Endodermal cell (in vitro differentiated cells): ENCODE results near the gene FAM53A. TPM values are rescaled to one million over a fixed set of nuclear protein-coding genes. Genes with fewer than 3 reads are reported as not detected.
A peak's percentile ranks its signal among the peaks of the same experiment; 100 is the strongest.

Experiments
- DNase-seq: peaks from one replicate; pipeline ENCODE4 v3.0.0-alpha.2; 2017
- H3K27ac ChIP-seq: 2 replicates; pipeline ENCODE4 v1.5.1; 2013; ENCODE audit warnings: mild to moderate bottlenecking, low read depth, low read length, moderate library complexity
- H3K27me3 ChIP-seq: 2 replicates; pipeline ENCODE4 v1.6.1; 2013; ENCODE audit warnings: mild to moderate bottlenecking, low read length, moderate library complexity; ENCODE audit not compliant: insufficient read depth, control insufficient read depth, poor library complexity, severe bottlenecking
- H3K36me3 ChIP-seq: 2 replicates; pipeline ENCODE4 v1.7.0; 2013; ENCODE audit warnings: mild to moderate bottlenecking, low read length, moderate library complexity; ENCODE audit not compliant: control insufficient read depth, insufficient read depth
- H3K4me1 ChIP-seq: one replicate; pipeline ENCODE4 v1.7.0; 2013; ENCODE audit warnings: low read length; ENCODE audit not compliant: control insufficient read depth, insufficient read depth
- H3K4me3 ChIP-seq: 2 replicates; pipeline ENCODE4 v1.5.1; 2013; ENCODE audit warnings: mild to moderate bottlenecking, low read length, moderate library complexity
- H3K9ac ChIP-seq: 2 replicates; pipeline ENCODE4 v1.6.1; 2013; ENCODE audit warnings: mild to moderate bottlenecking, low read length, moderate library complexity; ENCODE audit not compliant: poor library complexity, severe bottlenecking; ENCODE audit errors: extremely low read depth
- H3K9me3 ChIP-seq: 2 replicates; pipeline ENCODE4 v1.6.1; 2013; ENCODE audit warnings: mild to moderate bottlenecking, low read length, moderate library complexity; ENCODE audit not compliant: control insufficient read depth
- H3K27ac Mint-ChIP-seq: 2 replicates; pipeline ENCODE4 v1.8.0; 2020; ENCODE audit warnings: mixed read lengths
- H3K27me3 Mint-ChIP-seq: 2 replicates; pipeline ENCODE4 v1.8.0; 2021; ENCODE audit warnings: mild to moderate bottlenecking, mixed read lengths; ENCODE audit not compliant: insufficient read depth
- H3K36me3 Mint-ChIP-seq: 2 replicates; pipeline ENCODE4 v1.8.0; 2020; ENCODE audit warnings: low read depth, mixed read lengths
- H3K4me1 Mint-ChIP-seq: 2 replicates; pipeline ENCODE4 v1.8.0; 2020; ENCODE audit warnings: mixed read lengths
- H3K4me3 Mint-ChIP-seq: 2 replicates; pipeline ENCODE4 v1.8.0; 2020; ENCODE audit warnings: mild to moderate bottlenecking, moderate library complexity, mixed read lengths
- H3K9me3 Mint-ChIP-seq: 2 replicates; pipeline ENCODE4 v1.8.0; 2020; ENCODE audit warnings: mild to moderate bottlenecking, mixed read lengths
- WGBS, 2 experiments: methylation state at CpG; one replicate each; pipeline versions ENCODE4 v1.1.5 to v1.1.7; 2013; ENCODE audit warnings: missing lambda C conversion rate in 2 of 2, mixed read lengths in 1 of 2; ENCODE audit not compliant: insufficient coverage in 1 of 2, insufficient read length in 1 of 2; 5-methylcytosine and 5-hydroxymethylcytosine counted together
- total RNA-seq, 2 donors: library from RNA; stranded (reverse); fragmentation: NEBNext Ultra II Directional in 1 of 2; extraction: Animal tissue kit (Norgen Biotek cat#: 25700) in 1 of 2; gene quantifications; 2 replicates in 1 of 2; 3 replicates in 1 of 2; pipeline ENCODE4 v1.2.1, GENCODE V29; 2021
- TF ChIP-seq, protein P1 (sequence below): fragments of 200-600 bp; sonication (generic); conservative IDR thresholded peaks from 2 replicates; pipeline ENCODE4 v1.5.0; 2021; ENCODE audit warnings: antibody characterized with exemption, mild to moderate bottlenecking

FAM53A gene
- total RNA-seq, 2 donors from 2014 or later = 3.7 to 4.9 TPM

DNA sequence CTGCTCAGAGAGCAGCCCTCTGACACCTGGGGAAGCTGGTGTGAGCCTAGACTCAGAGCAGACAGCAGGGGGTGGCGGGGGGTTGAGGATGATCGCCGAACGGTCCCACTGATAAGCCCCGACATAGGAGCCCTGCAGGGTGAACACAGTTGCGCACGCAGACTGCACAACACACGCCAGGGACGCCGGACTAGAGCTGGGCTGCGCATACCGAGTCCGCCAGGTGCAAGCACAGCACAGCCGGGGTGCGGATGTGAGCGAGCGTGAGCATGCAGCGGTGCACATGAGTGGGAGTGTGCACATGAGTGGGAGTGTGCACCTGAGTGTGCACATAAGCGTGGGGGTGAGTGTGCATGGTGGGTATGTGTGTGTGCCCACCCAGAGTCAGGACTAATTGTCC is 36.7 kb downstream of the FAM53A start:
- Histone ChIP-seq H3K4me3 (no peak overlapping the region), H3K27me3 (no peaks in the 10 kb centered on the region), H3K4me1 (no peaks in the 10 kb centered on the region), H3K9ac (no peak overlapping the region), H3K9me3 (no peaks in the 10 kb centered on the region), H3K36me3 (no peaks in the 10 kb centered on the region), H3K27ac (no peak overlapping the region)
- TF ChIP-seq, protein P1, sequence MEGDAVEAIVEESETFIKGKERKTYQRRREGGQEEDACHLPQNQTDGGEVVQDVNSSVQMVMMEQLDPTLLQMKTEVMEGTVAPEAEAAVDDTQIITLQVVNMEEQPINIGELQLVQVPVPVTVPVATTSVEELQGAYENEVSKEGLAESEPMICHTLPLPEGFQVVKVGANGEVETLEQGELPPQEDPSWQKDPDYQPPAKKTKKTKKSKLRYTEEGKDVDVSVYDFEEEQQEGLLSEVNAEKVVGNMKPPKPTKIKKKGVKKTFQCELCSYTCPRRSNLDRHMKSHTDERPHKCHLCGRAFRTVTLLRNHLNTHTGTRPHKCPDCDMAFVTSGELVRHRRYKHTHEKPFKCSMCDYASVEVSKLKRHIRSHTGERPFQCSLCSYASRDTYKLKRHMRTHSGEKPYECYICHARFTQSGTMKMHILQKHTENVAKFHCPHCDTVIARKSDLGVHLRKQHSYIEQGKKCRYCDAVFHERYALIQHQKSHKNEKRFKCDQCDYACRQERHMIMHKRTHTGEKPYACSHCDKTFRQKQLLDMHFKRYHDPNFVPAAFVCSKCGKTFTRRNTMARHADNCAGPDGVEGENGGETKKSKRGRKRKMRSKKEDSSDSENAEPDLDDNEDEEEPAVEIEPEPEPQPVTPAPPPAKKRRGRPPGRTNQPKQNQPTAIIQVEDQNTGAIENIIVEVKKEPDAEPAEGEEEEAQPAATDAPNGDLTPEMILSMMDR = no peak
- no peaks in the 10 kb centered on the region for H3K4me1 Mint-ChIP-seq
- H3K27ac Mint-ChIP-seq = no peak overlapping the region
- no peak for DNase-seq
- peaks cover 1% of the 10 kb centered on the region for H3K36me3 Mint-ChIP-seq
- WGBS, 2 experiments = 91 to 95% methylated on average over 17 to 19 of the region's 19 CpGs
- no peak overlapping the region for H3K4me3 Mint-ChIP-seq
- no peaks in the 10 kb centered on the region for H3K27me3 Mint-ChIP-seq
- no peaks in the 10 kb centered on the region for H3K9me3 Mint-ChIP-seq

DNA sequence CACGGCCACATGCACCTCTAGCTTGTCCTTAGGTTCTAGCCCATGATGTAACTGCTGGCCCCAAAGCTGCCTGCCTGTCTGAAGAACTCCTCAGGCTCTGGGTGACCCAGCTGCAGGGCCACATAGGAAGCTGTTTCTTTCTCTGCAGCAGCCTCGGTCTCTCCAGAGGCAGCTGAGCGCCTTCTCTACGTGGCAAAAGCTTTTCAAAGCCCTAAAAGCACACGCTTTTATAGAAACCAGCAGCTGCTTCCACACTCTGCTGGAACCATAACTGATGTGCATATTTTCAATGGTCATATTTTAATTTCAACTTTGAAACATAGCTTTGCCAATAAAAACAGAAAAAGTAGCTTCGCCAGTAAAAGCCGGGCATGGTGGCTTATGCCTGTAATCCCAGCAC is 37.4 kb downstream of the FAM53A start:
- Histone ChIP-seq H3K27me3 (no peaks in the 10 kb centered on the region), H3K9ac (no peak overlapping the region), H3K4me1 (no peaks in the 10 kb centered on the region), H3K4me3 (no peak overlapping the region), H3K9me3 (no peaks in the 10 kb centered on the region), H3K36me3 (no peaks in the 10 kb centered on the region), H3K27ac (no peak overlapping the region)
- Mint-ChIP-seq H3K27me3 (no peaks in the 10 kb centered on the region), H3K4me3 (no peak overlapping the region), H3K27ac (no peak overlapping the region), H3K9me3 (no peaks in the 10 kb centered on the region), H3K36me3 (peaks cover 1% of the 10 kb centered on the region), H3K4me1 (no peaks in the 10 kb centered on the region)
- DNase-seq = no peak
- TF ChIP-seq, protein P1 = no peak
- 88 to 90% methylated on average over 7 of the region's 7 CpGs for WGBS, 2 experiments

DNA sequence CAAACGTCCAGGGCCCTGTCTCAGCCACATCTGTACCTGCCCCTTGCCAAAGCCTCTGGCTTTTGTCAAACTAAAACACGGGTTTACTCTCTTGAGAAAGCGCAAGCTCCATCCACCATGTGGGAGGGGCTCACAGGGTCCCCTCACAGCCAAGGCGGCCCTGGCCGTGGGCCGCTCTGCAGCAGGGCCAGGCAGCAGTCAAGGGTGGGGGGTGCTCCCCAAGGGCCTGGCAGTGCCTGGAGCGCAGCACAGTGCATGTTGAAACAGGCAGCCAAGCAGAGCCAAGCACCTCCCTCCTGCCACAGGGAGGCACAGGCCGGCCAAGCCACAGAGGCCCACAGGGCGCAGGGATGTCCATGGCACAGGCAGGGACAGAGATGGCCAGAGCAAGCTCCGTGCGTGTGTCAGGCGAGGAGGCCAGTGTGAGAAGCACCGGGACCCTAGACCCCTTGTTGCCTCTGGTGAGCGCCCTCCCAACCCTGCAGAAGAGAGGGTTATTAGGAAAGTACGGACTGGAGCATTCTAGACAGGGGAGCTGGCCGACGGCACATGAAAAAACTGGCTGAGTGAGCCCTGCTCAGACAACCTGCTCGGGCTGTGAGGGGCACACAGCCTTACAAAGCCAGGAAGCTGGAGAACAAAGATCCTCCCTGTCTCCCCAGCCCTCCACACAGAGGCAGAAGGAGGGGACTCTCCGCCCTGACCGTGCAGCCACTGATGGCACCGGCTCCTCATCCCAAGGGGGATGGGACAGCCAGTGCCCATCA is 39.0 kb downstream of the FAM53A start:
- H3K4me1 Mint-ChIP-seq = no peaks in the 10 kb centered on the region
- H3K27me3 Mint-ChIP-seq = no peaks in the 10 kb centered on the region
- Histone ChIP-seq H3K9ac (no peak overlapping the region), H3K27ac (no peak overlapping the region), H3K27me3 (no peaks in the 10 kb centered on the region), H3K4me3 (no peak overlapping the region), H3K4me1 (no peaks in the 10 kb centered on the region), H3K9me3 (no peaks in the 10 kb centered on the region), H3K36me3 (no peaks in the 10 kb centered on the region)
- WGBS, 2 experiments = 55 to 75% methylated on average over 16 to 21 of the region's 21 CpGs
- peak; percentile 69 for DNase-seq
- H3K9me3 Mint-ChIP-seq = no peaks in the 10 kb centered on the region
- peaks cover 1% of the 10 kb centered on the region for H3K36me3 Mint-ChIP-seq
- peak overlapping the region; percentile 39 for H3K27ac Mint-ChIP-seq
- TF ChIP-seq, protein P1 = no peak
- H3K4me3 Mint-ChIP-seq = no peak overlapping the region
